Measurements from ENCODE around the gene ODC1.

The ODC1 gene

GRCh38 chr2:10419553-10420257 lies 28.4 kb downstream of the ODC1 start:
- in situ Hi-C loops (cut with HindIII; ENCODE audit: low sequenced_read_pairs) = no loop called here

GRCh38 chr2:10417551-10418335 lies 30.4 kb downstream of the ODC1 start:
- in situ Hi-C loops (cut with HindIII; ENCODE audit: low sequenced_read_pairs) = no loop called here

- in situ Hi-C loops (cut with HindIII; ENCODE audit: low sequenced_read_pairs) = no loop called here
These were observed 32.5 kb downstream of the ODC1 start for GRCh38 chr2:10415640-10416039.

- in situ Hi-C loops (cut with HindIII; ENCODE audit: low sequenced_read_pairs) = no loop called here
These were observed 33.1 kb downstream of the ODC1 start for GRCh38 chr2:10415048-10415447.

- in situ Hi-C loops (cut with HindIII; ENCODE audit: low sequenced_read_pairs) = no loop called here
These were observed 33.5 kb downstream of the ODC1 start for GRCh38 chr2:10414591-10414990.

- in situ Hi-C loops (cut with HindIII; ENCODE audit: low sequenced_read_pairs) = no loop called here
These were observed 34.1 kb downstream of the ODC1 start for GRCh38 chr2:10413991-10414451.

GRCh38 chr2:10413503-10413902 lies 34.6 kb downstream of the ODC1 start:
- in situ Hi-C loops (cut with HindIII; ENCODE audit: low sequenced_read_pairs) = no loop called here

- in situ Hi-C loops (cut with HindIII; ENCODE audit: low sequenced_read_pairs) = no loop called here
These were observed 35.7 kb downstream of the ODC1 start for GRCh38 chr2:10412380-10412779.

GRCh38 chr2:10411557-10411956 lies 36.6 kb downstream of the ODC1 start:
- in situ Hi-C loops (cut with HindIII; ENCODE audit: low sequenced_read_pairs) = no loop called here

- in situ Hi-C loops (cut with HindIII; ENCODE audit: low sequenced_read_pairs) = no loop called here
These were observed 37.2 kb downstream of the ODC1 start for GRCh38 chr2:10410823-10411437.

GRCh38 chr2:10410001-10410822 lies 37.9 kb downstream of the ODC1 start:
- in situ Hi-C loops (cut with HindIII; ENCODE audit: low sequenced_read_pairs) = no loop called here

- in situ Hi-C loops (cut with HindIII; ENCODE audit: low sequenced_read_pairs) = no loop called here
These were observed 39.2 kb downstream of the ODC1 start for GRCh38 chr2:10408649-10409579.

- in situ Hi-C loops (cut with HindIII; ENCODE audit: low sequenced_read_pairs) = no loop called here
These were observed 40.1 kb downstream of the ODC1 start for GRCh38 chr2:10407841-10408648.

GRCh38 chr2:10407432-10407831 lies 40.7 kb downstream of the ODC1 start:
- in situ Hi-C loops (cut with HindIII; ENCODE audit: low sequenced_read_pairs) = no loop called here

GRCh38 chr2:10406491-10407188 lies 41.5 kb downstream of the ODC1 start:
- in situ Hi-C loops (cut with HindIII; ENCODE audit: low sequenced_read_pairs) = no loop called here

GRCh38 chr2:10406016-10406415 lies 42.1 kb downstream of the ODC1 start:
- in situ Hi-C loops (cut with HindIII; ENCODE audit: low sequenced_read_pairs) = no loop called here

GRCh38 chr2:10405448-10405847 lies 42.7 kb downstream of the ODC1 start:
- in situ Hi-C loops (cut with HindIII; ENCODE audit: low sequenced_read_pairs) = no loop called here

GRCh38 chr2:10404324-10405143 lies 43.6 kb downstream of the ODC1 start:
- in situ Hi-C loops (cut with HindIII; ENCODE audit: low sequenced_read_pairs) = no loop called here

Measured in DLD1 (cell line).